ENCODE results near the gene VRK1. TPM values are rescaled to one million over a fixed set of nuclear protein-coding genes. Genes with fewer than 3 reads are reported as not detected.

The VRK1 gene
- total RNA-seq, 1 experiment from 2014 or later, result 39.1 TPM

DNA sequence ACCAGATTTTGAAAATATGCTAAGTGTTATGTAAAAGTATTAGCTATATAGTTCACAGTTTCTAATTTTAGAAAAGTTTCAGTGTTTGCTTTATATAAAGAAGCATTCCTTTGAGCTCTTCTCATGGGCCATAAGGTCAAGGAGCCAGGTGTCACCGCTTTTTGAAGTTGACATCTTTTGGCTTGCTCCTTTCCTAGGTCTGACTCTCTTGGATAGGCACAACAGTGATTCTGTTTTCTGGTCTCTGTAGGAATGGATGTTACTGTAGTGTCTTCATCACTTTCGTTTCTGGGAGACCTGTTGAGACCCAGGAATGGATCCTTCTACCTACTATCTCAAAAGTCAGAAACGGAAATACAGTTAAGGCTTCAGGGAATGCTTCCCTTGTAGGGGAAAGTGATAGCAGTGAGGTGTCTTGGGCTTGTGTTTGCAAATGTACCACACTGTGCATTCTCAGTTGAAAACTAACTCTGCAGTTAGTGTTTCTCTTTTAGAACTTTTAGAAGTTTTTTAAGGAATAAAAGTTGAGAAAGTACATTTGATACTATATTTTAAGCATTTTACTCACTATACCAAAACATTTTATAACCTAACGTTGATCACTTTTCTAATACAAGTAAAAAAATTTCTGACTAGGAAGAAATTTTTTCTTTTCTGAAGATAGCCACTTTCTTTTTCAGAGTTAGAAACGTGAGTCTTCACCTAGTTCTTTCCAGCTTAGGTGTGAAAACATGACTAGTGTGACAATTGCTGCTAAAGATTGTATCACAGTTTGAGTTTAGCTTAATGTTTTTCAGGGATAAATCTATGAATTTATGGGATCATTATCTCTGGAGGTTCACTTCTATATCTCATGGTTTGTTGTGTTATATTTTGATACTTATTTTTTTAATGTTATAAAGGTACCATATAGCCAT, 20.8 kb downstream of the VRK1 start:
- DNase-seq (no peak), ATAC-seq (no peak)
- CTCF ChIA-PET, result interaction anchor here (0.6 to 1.4 kb wide), 2 partner anchors 24 to 77 kb away, joined by 3 to 4 read pairs; no protein-coding TSS in a partner anchor
- Histone ChIP-seq H2AFZ (ENCODE audit: low read length) (no peak overlapping the region), H3K36me3 (ENCODE audit: low read depth, low read length) (no peaks in the 10 kb centered on the region; the same call in 1 of the 2 replicates), H3K27ac (ENCODE audit: low read length) (no peak overlapping the region), H4K20me1 (ENCODE audit: low read length) (0 out of 2 replicates have a peak, but pooled peaks cover 12% of the 10 kb centered on the region), H3K4me2 (ENCODE audit: low read length) (no peak overlapping the region), H3K27me3 (ENCODE audit: low read length) (no peaks in the 10 kb centered on the region), H3K4me3 (ENCODE audit: low read length) (no peak overlapping the region), H3K79me2 (ENCODE audit: low read length) (peaks cover 100% of the 10 kb centered on the region), H3K9me3 (ENCODE audit: low read length) (no peaks in the 10 kb centered on the region), H3K9me2 (replicated peaks; ENCODE audit: low read length) (no peaks in the 10 kb centered on the region), H3K4me1 (ENCODE audit: insufficient read depth, low read length) (0 out of 2 replicates have a peak, but pooled peaks cover 5% of the 10 kb centered on the region), H3F3A (ENCODE audit: low read length, unreplicated experiment) (no peaks in the 10 kb centered on the region), H3K9ac (ENCODE audit: low read length) (no peak overlapping the region)
- no TSS peak for BruUV-seq (replicated peaks)
- no peak for TF ChIP-seq EZH2 (IDR thresholded peaks at IDR 0.05; ENCODE audit: low read length, unreplicated experiment)
- TF ChIP-seq, protein P1, sequence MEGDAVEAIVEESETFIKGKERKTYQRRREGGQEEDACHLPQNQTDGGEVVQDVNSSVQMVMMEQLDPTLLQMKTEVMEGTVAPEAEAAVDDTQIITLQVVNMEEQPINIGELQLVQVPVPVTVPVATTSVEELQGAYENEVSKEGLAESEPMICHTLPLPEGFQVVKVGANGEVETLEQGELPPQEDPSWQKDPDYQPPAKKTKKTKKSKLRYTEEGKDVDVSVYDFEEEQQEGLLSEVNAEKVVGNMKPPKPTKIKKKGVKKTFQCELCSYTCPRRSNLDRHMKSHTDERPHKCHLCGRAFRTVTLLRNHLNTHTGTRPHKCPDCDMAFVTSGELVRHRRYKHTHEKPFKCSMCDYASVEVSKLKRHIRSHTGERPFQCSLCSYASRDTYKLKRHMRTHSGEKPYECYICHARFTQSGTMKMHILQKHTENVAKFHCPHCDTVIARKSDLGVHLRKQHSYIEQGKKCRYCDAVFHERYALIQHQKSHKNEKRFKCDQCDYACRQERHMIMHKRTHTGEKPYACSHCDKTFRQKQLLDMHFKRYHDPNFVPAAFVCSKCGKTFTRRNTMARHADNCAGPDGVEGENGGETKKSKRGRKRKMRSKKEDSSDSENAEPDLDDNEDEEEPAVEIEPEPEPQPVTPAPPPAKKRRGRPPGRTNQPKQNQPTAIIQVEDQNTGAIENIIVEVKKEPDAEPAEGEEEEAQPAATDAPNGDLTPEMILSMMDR (conservative IDR thresholded peaks at IDR 0.05; ENCODE audit: low read depth, low read length), result no peak
- TF ChIP-seq EZH2phosphoT487 (IDR thresholded peaks at IDR 0.05; ENCODE audit: borderline replicate concordance, low read length), result no peak
- intact Hi-C loops (cut with micrococcal nuclease), result loop anchor here (10.0 kb wide), 1 partner anchor 347 kb away; no protein-coding TSS in a partner anchor
- POLR2A ChIA-PET (ENCODE audit: unreplicated experiment), result no interaction called here

DNA sequence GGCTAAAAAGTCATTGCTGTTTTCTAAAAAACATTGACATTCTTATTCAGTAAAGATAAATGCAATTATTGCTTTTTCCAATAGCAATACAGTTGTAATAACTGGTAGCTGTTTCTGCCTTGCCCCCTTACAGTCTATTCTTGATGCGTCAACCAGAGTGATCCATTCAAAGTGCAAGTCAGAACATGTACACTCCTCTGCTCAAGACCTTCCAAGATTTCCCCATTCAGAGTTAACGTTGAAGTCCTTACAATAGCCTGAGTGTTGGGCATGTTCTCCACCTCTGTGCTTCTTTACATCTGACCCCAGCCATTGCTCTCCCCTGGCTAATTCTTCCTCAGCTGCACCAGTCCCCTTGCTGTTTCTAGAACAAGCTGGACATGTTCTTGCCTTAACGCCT, 24.3 kb downstream of the VRK1 start:
- no peak overlapping the region for H2AFZ ChIP-seq (ENCODE audit: low read length)
- H3K79me2 ChIP-seq (ENCODE audit: low read length), result peaks cover 99% of the 10 kb centered on the region
- ChIA-PET POLR2A (ENCODE audit: unreplicated experiment) (no interaction called here), CTCF (no interaction called here)
- ATAC-seq (no peak), DNase-seq (no peak)
- H3K27me3 ChIP-seq (ENCODE audit: low read length), result no peaks in the 10 kb centered on the region
- no peaks in the 10 kb centered on the region for H3K9me3 ChIP-seq (ENCODE audit: low read length)
- H3K36me3 ChIP-seq (ENCODE audit: low read depth, low read length), result no peaks in the 10 kb centered on the region
- intact Hi-C loops (cut with micrococcal nuclease), result no loop called here
- H3K27ac ChIP-seq (ENCODE audit: low read length), result no peak overlapping the region
- BruUV-seq (replicated peaks), result no TSS peak
- no peak for TF ChIP-seq EZH2 (IDR thresholded peaks at IDR 0.05; ENCODE audit: low read length, unreplicated experiment)
- no peak for TF ChIP-seq EZH2phosphoT487 (IDR thresholded peaks at IDR 0.05; ENCODE audit: borderline replicate concordance, low read length)
- TF ChIP-seq, protein P1 (conservative IDR thresholded peaks at IDR 0.05; ENCODE audit: low read depth, low read length), result no peak
- H3K9me2 ChIP-seq (replicated peaks; ENCODE audit: low read length), result no peaks in the 10 kb centered on the region
- H3K4me2 ChIP-seq (ENCODE audit: low read length), result no peak overlapping the region
- H3K4me1 ChIP-seq (ENCODE audit: insufficient read depth, low read length), result no peaks in the 10 kb centered on the region
- H4K20me1 ChIP-seq (ENCODE audit: low read length), result 0 out of 2 replicates have a peak, but pooled peaks cover 6% of the 10 kb centered on the region
- no peak overlapping the region for H3K9ac ChIP-seq (ENCODE audit: low read length)
- no peak overlapping the region for H3K4me3 ChIP-seq (ENCODE audit: low read length)
- H3F3A ChIP-seq (ENCODE audit: low read length, unreplicated experiment), result no peaks in the 10 kb centered on the region

DNA sequence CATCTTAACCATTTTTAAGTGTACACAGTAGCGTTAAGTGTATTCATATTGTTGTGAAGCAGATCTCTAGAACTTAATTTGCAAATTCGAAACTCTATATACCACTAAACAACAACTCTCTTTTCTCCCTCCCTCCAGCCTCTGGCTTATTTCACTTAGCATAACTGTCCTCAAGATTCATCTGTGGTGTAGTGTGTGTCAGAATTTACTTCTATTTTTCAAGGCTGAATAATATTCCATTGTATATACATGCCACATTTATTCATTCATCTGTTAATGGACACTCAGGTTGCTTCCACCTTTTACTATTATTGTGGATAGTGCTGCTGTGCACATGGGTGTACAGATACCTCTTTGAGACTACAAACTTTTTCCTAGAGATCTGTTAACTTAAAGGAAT, 26.5 kb downstream of the VRK1 start:
- H3K27ac ChIP-seq (ENCODE audit: low read length), result no peak overlapping the region
- H2AFZ ChIP-seq (ENCODE audit: low read length), result no peak overlapping the region
- no peak overlapping the region for H3K4me3 ChIP-seq (ENCODE audit: low read length)
- no peak overlapping the region for H3K4me2 ChIP-seq (ENCODE audit: low read length)
- H3K36me3 ChIP-seq (ENCODE audit: low read depth, low read length), result no peaks in the 10 kb centered on the region
- H3K9ac ChIP-seq (ENCODE audit: low read length), result no peak overlapping the region
- H3F3A ChIP-seq (ENCODE audit: low read length, unreplicated experiment), result no peaks in the 10 kb centered on the region
- H3K27me3 ChIP-seq (ENCODE audit: low read length), result no peaks in the 10 kb centered on the region
- no TSS peak for BruUV-seq (replicated peaks)
- ChIA-PET POLR2A (ENCODE audit: unreplicated experiment) (no interaction called here), CTCF (no interaction called here)
- peaks cover 99% of the 10 kb centered on the region for H3K79me2 ChIP-seq (ENCODE audit: low read length)
- DNase-seq (no peak), ATAC-seq (no peak)
- no peaks in the 10 kb centered on the region for H3K4me1 ChIP-seq (ENCODE audit: insufficient read depth, low read length)
- 0 out of 2 replicates have a peak, but pooled peaks cover 4% of the 10 kb centered on the region for H4K20me1 ChIP-seq (ENCODE audit: low read length)
- intact Hi-C loops (cut with micrococcal nuclease), result no loop called here
- no peak for TF ChIP-seq EZH2 (IDR thresholded peaks at IDR 0.05; ENCODE audit: low read length, unreplicated experiment)
- TF ChIP-seq, protein P1 (conservative IDR thresholded peaks at IDR 0.05; ENCODE audit: low read depth, low read length), result no peak
- no peak for TF ChIP-seq EZH2phosphoT487 (IDR thresholded peaks at IDR 0.05; ENCODE audit: borderline replicate concordance, low read length)
- no peaks in the 10 kb centered on the region for H3K9me2 ChIP-seq (replicated peaks; ENCODE audit: low read length)
- H3K9me3 ChIP-seq (ENCODE audit: low read length), result no peaks in the 10 kb centered on the region

All from PC-3 (cell line).